H1 (cell line): ENCODE data around the gene GLIPR2. TPM values are rescaled to one million over a fixed set of nuclear protein-coding genes. Genes with fewer than 3 reads are reported as not detected.

ENCODE experiments used
- CTCF ChIA-PET: fragments of 300-600 bp; sonication (Branson Sonifier 250); formaldehyde crosslinking; loops from one replicate; lab custom pipeline; 2021; ENCODE audit not compliant: partially characterized antibody; lab: Charles Lee
- POLR2A ChIA-PET: fragments of 300-600 bp; sonication (Branson Sonifier 250); formaldehyde crosslinking; loops from one replicate; lab custom pipeline; 2021; ENCODE audit warnings: inconsistent platforms; ENCODE audit not compliant: partially characterized antibody; lab: Charles Lee
- DNase-seq, 2 experiments: peaks; one replicate each; pipeline versions ENCODE4 v3.0.0 to v3.0.0-alpha.2; 2010 to 2022; ENCODE audit warnings: low spot score in 2 of 2, low read depth in 1 of 2, mixed read lengths in 1 of 2
- FAIRE-seq: peaks from 2 replicates; lab custom pipeline; 2011; peaks lifted over from hg19 to GRCh38; lab: Jason Lieb, UNC
- H2AFZ ChIP-seq: 2 replicates; pipeline ENCODE4 v1.8.1; 2012; ENCODE audit warnings: low read length, inconsistent platforms
- H2AK5ac ChIP-seq: 2 replicates; pipeline ENCODE4 v1.6.1; 2013; ENCODE audit warnings: low read depth, low read length
- H2BK120ac ChIP-seq: replicated peaks from 2 replicates; pipeline ENCODE3; 2013; ENCODE audit warnings: low read depth, low read length, inconsistent platforms
- H2BK12ac ChIP-seq: 2 replicates; pipeline ENCODE4 v1.6.1; 2013; ENCODE audit warnings: low read depth, low read length
- H2BK15ac ChIP-seq: 2 replicates; pipeline ENCODE4 v1.6.1; 2013; ENCODE audit warnings: low read length
- H2BK20ac ChIP-seq: 2 replicates; pipeline ENCODE4 v1.6.1; 2013; ENCODE audit warnings: low read length
- H2BK5ac ChIP-seq: 2 replicates; pipeline ENCODE4 v1.6.1; 2013; ENCODE audit warnings: low read depth, low read length
- H3K14ac ChIP-seq: 2 replicates; pipeline ENCODE4 v1.6.1; 2013; ENCODE audit warnings: inconsistent platforms; ENCODE audit not compliant: insufficient read length
- H3K18ac ChIP-seq: 2 replicates; pipeline ENCODE4 v1.6.1; 2013; ENCODE audit warnings: low read length; ENCODE audit errors: extremely low read depth
- H3K23ac ChIP-seq: 2 replicates; pipeline ENCODE4 v1.6.1; 2013; ENCODE audit warnings: inconsistent platforms; ENCODE audit not compliant: insufficient read length
- H3K23me2 ChIP-seq: 2 replicates; pipeline ENCODE4 v1.6.1; 2013; ENCODE audit warnings: low read depth, low read length
- H3K27ac ChIP-seq: 2 replicates; pipeline ENCODE4 v1.6.1; 2011; ENCODE audit warnings: low read depth, low read length, inconsistent platforms
- H3K27me3 ChIP-seq, 4 experiments: replicated peaks in 1 of 4; 1 replicate in 1 of 4; 2 replicates in 3 of 4; pipeline versions ENCODE4 v1.6.1 to v1.8.1; 2011 to 2013; ENCODE audit warnings: low read length in 3 of 4, mild to moderate bottlenecking in 3 of 4, inconsistent platforms in 2 of 4, mixed read lengths in 2 of 4, moderate library complexity in 1 of 4; ENCODE audit not compliant: control insufficient read depth in 3 of 4, insufficient read depth in 3 of 4; ENCODE audit errors: extremely low read depth in 1 of 4
- H3K36me3 ChIP-seq, 4 experiments: 2 replicates each; pipeline versions ENCODE4 v1.6.1 to v1.8.1; 2011 to 2013; ENCODE audit warnings: mild to moderate bottlenecking in 4 of 4, low read length in 3 of 4, moderate library complexity in 2 of 4, control low read depth in 1 of 4, inconsistent platforms in 1 of 4; ENCODE audit not compliant: insufficient read depth in 4 of 4, control insufficient read depth in 2 of 4
- H3K4ac ChIP-seq: replicated peaks from 2 replicates; pipeline ENCODE3; 2013; ENCODE audit warnings: low read length, low read depth, mixed read lengths, inconsistent platforms; ENCODE audit not compliant: insufficient read length
- H3K4me1 ChIP-seq, 4 experiments: replicated peaks in 1 of 4; 1 replicate in 1 of 4; 2 replicates in 3 of 4; pipeline versions ENCODE4 v1.6.1 to v1.8.1; 2011 to 2013; ENCODE audit warnings: low read length in 3 of 4, inconsistent platforms in 2 of 4, mixed read lengths in 1 of 4; ENCODE audit not compliant: insufficient read depth in 4 of 4, control insufficient read depth in 3 of 4
- H3K4me2 ChIP-seq, 2 experiments: 2 replicates each; pipeline versions ENCODE4 v1.6.1 to v1.8.1; 2011 to 2013; ENCODE audit warnings: low read depth in 2 of 2, low read length in 2 of 2, control low read depth in 1 of 2, inconsistent platforms in 1 of 2, mild to moderate bottlenecking in 1 of 2; ENCODE audit not compliant: insufficient read depth in 1 of 2
- H3K4me3 ChIP-seq, 4 experiments: fragments of 200-600, 300-600 bp in 1 of 4; sonication (generic), shearing (Covaris generic), sonication (Bioruptor Twin) in 1 of 4; 2 replicates each; pipeline versions ENCODE4 v1.5.1 to v1.8.1; 2011 to 2016; ENCODE audit warnings: low read length in 4 of 4, low read depth in 3 of 4, control low read depth in 2 of 4, inconsistent platforms in 2 of 4, mild to moderate bottlenecking in 2 of 4, mixed read lengths in 1 of 4, moderate library complexity in 1 of 4; ENCODE audit not compliant: insufficient read depth in 2 of 4; ENCODE audit errors: extremely low read depth in 1 of 4
- H3K56ac ChIP-seq: replicated peaks from 2 replicates; pipeline ENCODE3; 2013; ENCODE audit warnings: low read depth, mild to moderate bottlenecking, mixed read lengths, low read length, inconsistent platforms; ENCODE audit not compliant: insufficient read length
- H3K79me1 ChIP-seq: 2 replicates; pipeline ENCODE4 v1.6.1; 2013; ENCODE audit warnings: low read depth, low read length, control low read depth
- H3K79me2 ChIP-seq, 2 experiments: 2 replicates each; pipeline versions ENCODE4 v1.6.1 to v1.8.1; 2012 to 2013; ENCODE audit warnings: low read length in 2 of 2, mild to moderate bottlenecking in 2 of 2, inconsistent platforms in 1 of 2; ENCODE audit not compliant: insufficient read depth in 2 of 2, control insufficient read depth in 1 of 2
- H3K9ac ChIP-seq, 4 experiments: replicated peaks in 1 of 4; 1 replicate in 1 of 4; 2 replicates in 3 of 4; pipeline versions ENCODE4 v1.6.1 to v1.8.1; 2011 to 2013; ENCODE audit warnings: low read depth in 3 of 4, low read length in 3 of 4, control low read depth in 2 of 4, mild to moderate bottlenecking in 2 of 4, moderate library complexity in 2 of 4, inconsistent platforms in 1 of 4; ENCODE audit errors: extremely low read depth in 1 of 4
- H3K9me3 ChIP-seq, 2 experiments: 2 replicates each; pipeline versions ENCODE4 v1.6.1 to v1.8.1; 2012 to 2013; ENCODE audit warnings: mild to moderate bottlenecking in 2 of 2, moderate library complexity in 2 of 2, control low read depth in 1 of 2, inconsistent platforms in 1 of 2, low read depth in 1 of 2, low read length in 1 of 2, mixed read lengths in 1 of 2; ENCODE audit not compliant: insufficient read depth in 2 of 2
- H4K20me1 ChIP-seq, 2 experiments: replicated peaks in 1 of 2; 2 replicates each; pipeline versions ENCODE3 to v1.8.1; 2011 to 2013; ENCODE audit warnings: inconsistent platforms in 2 of 2, low read length in 2 of 2, mild to moderate bottlenecking in 1 of 2; ENCODE audit not compliant: insufficient read depth in 2 of 2, control insufficient read depth in 1 of 2
- H4K5ac ChIP-seq: 2 replicates; pipeline ENCODE4 v1.6.1; 2013; ENCODE audit warnings: low read length, low read depth, mixed read lengths, inconsistent platforms; ENCODE audit not compliant: insufficient read length
- H4K8ac ChIP-seq: 2 replicates; pipeline ENCODE4 v1.8.0; 2013; ENCODE audit warnings: mild to moderate bottlenecking, moderate library complexity, low read length, inconsistent platforms; ENCODE audit not compliant: insufficient read depth; ENCODE audit errors: extremely low read depth
- H4K91ac ChIP-seq: replicated peaks from 2 replicates; pipeline ENCODE3; 2013; ENCODE audit warnings: low read length, mixed read lengths, inconsistent platforms; ENCODE audit not compliant: insufficient read length
- BRCA1 ChIP-seq: IDR thresholded peaks from 2 replicates; pipeline ENCODE4 v1.6.1; 2012; ENCODE audit warnings: low read depth, low read length, improper control_type of control experiment
- CEBPB ChIP-seq: IDR thresholded peaks from 2 replicates; pipeline ENCODE4 v1.6.1; 2012; ENCODE audit warnings: low read depth, low read length
- EGR1 ChIP-seq: IDR thresholded peaks from 2 replicates; pipeline ENCODE4 v1.6.1; 2011; ENCODE audit warnings: low read depth, low read length, borderline replicate concordance
- JUN ChIP-seq: IDR thresholded peaks from 2 replicates; pipeline ENCODE4 v1.6.1; 2011; ENCODE audit warnings: low read depth, mild to moderate bottlenecking, improper control_type of control experiment, low read length
- KDM1A ChIP-seq: fragments of 200-600, 300-600 bp; sonication (generic); IDR thresholded peaks from 2 replicates; pipeline ENCODE4 v1.7.1; 2016; ENCODE audit warnings: mild to moderate bottlenecking, low read length, borderline replicate concordance
- KDM4A ChIP-seq: IDR thresholded peaks from one replicate; pipeline ENCODE4 v1.7.1; 2012; ENCODE audit warnings: low read depth, mild to moderate bottlenecking, moderate library complexity, low read length, inconsistent platforms; ENCODE audit not compliant: severe bottlenecking
- KDM5A ChIP-seq: fragments of 200-600 bp; IDR thresholded peaks from 2 replicates; pipeline ENCODE4 v1.7.1; 2012; ENCODE audit warnings: mild to moderate bottlenecking, low read length, inconsistent platforms, mixed read lengths
- RFX5 ChIP-seq: IDR thresholded peaks from 2 replicates; pipeline ENCODE4 v1.6.1; 2011; ENCODE audit warnings: low read depth, low read length, improper control_type of control experiment, borderline replicate concordance
- SIX5 ChIP-seq: IDR thresholded peaks from 2 replicates; pipeline ENCODE4 v1.6.1; 2011; ENCODE audit warnings: mild to moderate bottlenecking, low read depth, low read length
- SP2 ChIP-seq: IDR thresholded peaks from 2 replicates; pipeline ENCODE4 v1.6.1; 2012; ENCODE audit warnings: mild to moderate bottlenecking, low read length, inconsistent platforms
- TAF7 ChIP-seq: optimal IDR thresholded peaks from 2 replicates; pipeline ENCODE3; 2011; ENCODE audit warnings: low read depth, mild to moderate bottlenecking, inconsistent platforms, low read length, moderate library complexity, borderline replicate concordance
- TBP ChIP-seq: IDR thresholded peaks from 2 replicates; pipeline ENCODE4 v1.6.1; 2011; ENCODE audit warnings: low read depth, low read length, improper control_type of control experiment
- ZNF274 ChIP-seq: IDR thresholded peaks from 2 replicates; pipeline ENCODE4 v1.7.0; 2012; ENCODE audit warnings: low read length, borderline replicate concordance; ENCODE audit errors: extremely low read depth
- WGBS, 2 experiments: shearing (Covaris generic) in 1 of 2; methylation state at CpG; one replicate each; pipeline versions ENCODE4 v1.1.6 to v1.1.7; 2013 to 2015; ENCODE audit warnings: low lambda C conversion rate in 2 of 2, mixed read lengths in 2 of 2, inconsistent platforms in 1 of 2, low coverage in 1 of 2, missing lambda C conversion rate in 1 of 2; ENCODE audit not compliant: insufficient replicate concordance in 2 of 2, insufficient coverage in 1 of 2, insufficient read length in 1 of 2; ENCODE audit errors: extremely low coverage in 1 of 2, missing lambda C conversion rate in 1 of 2; 5-methylcytosine and 5-hydroxymethylcytosine counted together
- polyA plus RNA-seq, 7 experiments: library from polyadenylated mRNA; depleted of rRNA in 3 of 7; stranded (reverse) in 5 of 7; unstranded in 2 of 7; fragments of >200 nt in 5 of 7; fragments of 200-250 nt in 2 of 7; gene quantifications; 1 replicate in 5 of 7; 2 replicates in 1 of 7; 4 replicates in 1 of 7; pipeline versions ENCODE4 v1.2.1 to v1.2.3, GENCODE V29; 2011 to 2013; ENCODE audit warnings: missing spikeins in 2 of 7, mixed read lengths in 2 of 7
- total RNA-seq: library from RNA; stranded (reverse); fragmentation: NEBNext Ultra II Directional; extraction: Animal tissue kit (Norgen Biotek cat#: 25700); gene quantifications from 2 replicates; pipeline ENCODE4 v1.2.1, GENCODE V29; 2021

Gene GLIPR2
- total and polyA plus RNA-seq, 2 of the 8 experiments (the other 6 are each of a cell fraction or from before 2014, with no cell fraction given) = 7.9 to 12.0 TPM

DNA sequence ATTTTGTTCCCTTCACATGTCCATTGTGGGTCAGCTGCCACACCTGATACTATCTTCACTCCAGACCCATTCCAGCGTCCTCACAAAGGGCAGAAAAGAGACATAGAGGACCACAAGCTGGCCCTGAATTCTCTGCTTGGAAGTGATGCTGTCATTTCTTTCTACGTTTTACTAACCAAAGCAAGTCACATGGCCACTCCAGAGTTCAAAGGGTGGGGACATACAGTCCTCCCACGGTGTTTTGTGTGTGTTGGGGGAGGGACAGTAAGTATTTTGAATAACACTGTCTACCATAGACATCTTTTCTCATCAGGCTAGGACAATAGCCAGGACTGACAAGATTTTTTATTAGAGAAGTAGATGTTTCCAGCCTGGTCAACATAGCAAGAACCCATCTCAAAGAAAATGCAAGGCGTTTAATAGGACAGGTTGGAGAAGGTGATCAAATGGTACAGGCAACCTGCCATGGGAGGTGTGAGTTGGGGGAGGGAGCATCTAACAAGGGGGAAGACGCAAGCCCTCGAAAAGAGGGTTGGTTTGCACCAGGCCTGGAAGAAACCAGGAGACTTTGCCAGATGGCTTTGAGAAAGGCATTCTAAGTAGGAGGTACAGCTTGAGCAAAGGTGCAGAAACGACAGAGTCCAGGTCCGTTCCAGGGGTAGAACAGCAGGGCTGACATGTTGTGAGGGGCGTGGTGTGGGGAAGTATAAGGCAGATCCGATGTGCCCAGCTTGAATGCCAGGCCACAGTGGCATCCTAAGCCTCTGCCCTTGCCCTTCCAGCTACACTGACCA lies 11.3 kb upstream of the GLIPR2 start:
- no peak overlapping the region for H4K5ac ChIP-seq
- H2BK12ac ChIP-seq = no peak overlapping the region
- H3K9me3 ChIP-seq = no peaks in the 10 kb centered on the region
- no peak overlapping the region for H3K56ac ChIP-seq
- H2BK15ac ChIP-seq = no peak overlapping the region
- no peak overlapping the region for H3K4ac ChIP-seq
- CTCF ChIA-PET = interaction anchor here (1.3 to 4.7 kb wide), 4 partner anchors 17 to 40 kb away, joined by 3 to 23 read pairs (median 8); no protein-coding TSS in a partner anchor
- H3K79me2 ChIP-seq = no peaks in the 10 kb centered on the region
- peaks cover 0 to 5% (median 0%) of the 10 kb centered on the region in 4 experiments; a peak in 2 of 8 replicates for H3K36me3 ChIP-seq
- no peak overlapping the region for H3K4me2 ChIP-seq
- no peak overlapping the region for H3K14ac ChIP-seq
- H3K23me2 ChIP-seq = no peaks in the 10 kb centered on the region
- H2AK5ac ChIP-seq = no peak overlapping the region
- H2BK20ac ChIP-seq = no peak overlapping the region
- no peak overlapping the region for H2AFZ ChIP-seq
- H3K27ac ChIP-seq = no peak overlapping the region
- no peak overlapping the region for H2BK5ac ChIP-seq
- POLR2A ChIA-PET = interaction anchor here (0.9 kb wide), 1 partner anchor 12 kb away, joined by 3 read pairs; no protein-coding TSS in a partner anchor
- H4K8ac ChIP-seq = no peak overlapping the region
- no peak overlapping the region for H3K9ac ChIP-seq
- no peaks in the 10 kb centered on the region for H3K4me1 ChIP-seq
- H3K27me3 ChIP-seq = no peaks in the 10 kb centered on the region
- H3K79me1 ChIP-seq = no peaks in the 10 kb centered on the region
- no peak overlapping the region for H2BK120ac ChIP-seq
- no peaks in the 10 kb centered on the region for H4K20me1 ChIP-seq
- H3K4me3 ChIP-seq = no peak overlapping the region
- no peak overlapping the region for H3K23ac ChIP-seq
- DNase-seq (no peak), FAIRE-seq (no peak)
- H3K18ac ChIP-seq = no peak overlapping the region
- 85% methylated on average over 10 of the region's 10 CpGs; no CpG with 5 or more reads in 1 of the 2 experiments for WGBS, 2 experiments
- H4K91ac ChIP-seq = no peak overlapping the region
- no peak for TF ChIP-seq EGR1
- TF ChIP-seq KDM5A = no peak
- no peak for TF ChIP-seq KDM1A
- TF ChIP-seq RFX5 = no peak
- TF ChIP-seq CEBPB = no peak
- no peak for TF ChIP-seq BRCA1
- TF ChIP-seq KDM4A = no peak
- no peak for TF ChIP-seq ZNF274
- no peak for TF ChIP-seq TBP
- TF ChIP-seq SIX5 = no peak
- TF ChIP-seq SP2 = no peak
- TF ChIP-seq JUN = no peak
- TF ChIP-seq TAF7 = no peak
